OCI-LY3 (cell line): ENCODE measurements around the gene TRAPPC4.

Experiments
- CTCF ChIP-seq: fragments of 200-600, 300-600 bp; sonication (generic); IDR thresholded peaks from 2 replicates; pipeline ENCODE4 v1.5.1; 2014; ENCODE audit warnings: antibody characterized with exemption, low read length, low read depth
- EZH2phosphoT487 ChIP-seq: fragments of 200-600 bp; shearing (Covaris generic); IDR thresholded peaks from 2 replicates; pipeline ENCODE4 v1.6.1; 2018; ENCODE audit warnings: antibody characterized with exemption, mixed run types, low read depth

- TF ChIP-seq CTCF (no peak), EZH2phosphoT487 (no peak)
These were observed 44.2 kb downstream of the TRAPPC4 start for GRCh38 chr11:119062779-119063178.
